HG02588 (cell line): ENCODE measurements around the gene LCE3E.
"Not testable (repeated sequence)": the region's sequence is repeated elsewhere in the genome, so short reads cannot be mapped to it uniquely, and the experiment has no call there.

Source experiments
- ATAC-seq: cut with Tn5 transposase; IDR thresholded peaks from one replicate; pipeline ENCODE4 v1.9.1; 2021; ENCODE audit warnings: mild to moderate bottlenecking, moderate library complexity; ENCODE audit not compliant: unreplicated experiment

Gene LCE3E

DNA sequence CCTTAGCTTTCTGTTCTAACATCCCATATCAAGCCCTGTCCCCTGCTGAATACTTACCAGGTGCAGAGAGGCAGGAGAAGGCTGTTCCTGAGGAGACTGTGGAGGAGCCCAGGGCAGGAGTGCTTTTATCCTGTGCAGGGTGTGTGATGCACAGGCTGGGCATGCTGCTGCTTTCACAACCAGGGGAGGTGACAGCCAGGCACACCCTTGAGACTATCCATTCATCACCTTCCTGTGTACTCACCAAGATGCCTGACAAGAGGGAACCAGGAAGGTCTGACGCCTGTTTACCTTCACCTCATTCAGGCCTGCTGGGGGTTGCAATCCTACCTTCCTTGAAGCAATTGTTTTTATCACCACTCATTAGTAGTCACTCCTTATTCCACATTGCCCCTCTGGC, at the start of gene LCE3E:
Gene LCE3E, minus strand, starts transcription at position 100 of the 400 bp plus-strand sequence. CDS start 572 bp downstream, outside the sequence.
- ATAC-seq: no peak

GRCh38 chr1:152613511-152613910, 46.9 kb upstream of the LCE3E start, which contains the start of gene LCE3B:
Gene LCE3B (plus strand): TSS chr1:152613811. CDS start chr1:152613811, 0 bp downstream.
- no peak for ATAC-seq

DNA sequence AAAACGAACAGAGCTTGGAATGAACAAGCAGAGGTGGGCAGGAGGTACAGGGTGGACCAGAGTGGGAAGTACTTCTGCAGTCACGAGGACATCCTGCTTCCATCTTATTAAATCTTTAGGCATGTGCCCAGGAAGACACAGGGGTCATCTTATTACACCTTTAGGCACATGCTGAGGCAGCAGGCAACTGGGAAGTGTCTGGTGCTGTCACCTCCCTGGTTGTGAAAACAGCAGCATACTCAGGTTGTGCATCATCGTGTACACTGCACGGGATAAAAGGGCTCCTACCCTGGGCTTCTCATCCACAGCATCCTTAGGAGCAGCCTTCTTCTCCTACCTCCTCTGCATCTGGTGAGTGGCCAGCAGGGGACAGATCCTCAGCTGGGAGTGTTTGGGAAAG, 33.4 kb upstream of the LCE3E start, which contains the start of gene LCE3C:
Gene LCE3C, plus strand, starts transcription at position 301 of the 400 bp plus-strand sequence. CDS start 498 bp downstream, outside the sequence.
- ATAC-seq: no peak

GRCh38 chr1:152596986-152597385, 30.4 kb upstream of the LCE3E start:
- no peak for ATAC-seq

- no peak for ATAC-seq
Measured at GRCh38 chr1:152585586-152585985, 19.0 kb upstream of the LCE3E start.

GRCh38 chr1:152582647-152583046, 16.1 kb upstream of the LCE3E start:
- no peak for ATAC-seq

DNA sequence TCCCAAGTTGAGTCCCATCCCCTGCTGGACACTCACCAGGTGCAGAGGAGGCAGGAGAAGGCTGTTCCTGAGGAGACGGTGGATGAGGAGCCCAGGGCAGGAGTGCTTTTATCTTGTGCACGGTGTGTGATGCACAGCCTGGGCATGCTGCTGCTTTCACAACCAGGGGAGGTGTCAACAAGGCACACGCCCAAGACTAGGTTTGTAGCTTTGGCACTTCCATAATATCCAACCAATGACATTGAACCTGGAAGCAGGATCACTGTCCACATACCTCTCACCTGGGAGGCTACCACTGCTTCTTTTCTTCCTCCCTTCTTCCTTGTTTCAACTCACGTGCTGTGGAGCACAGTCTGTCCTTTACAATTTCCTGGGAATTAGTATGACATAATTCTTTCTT, 13.9 kb upstream of the LCE3E start, which contains the start of gene LCE3D:
Gene LCE3D, minus strand, starts transcription at position 84 of the 400 bp plus-strand sequence. CDS start 580 bp downstream, outside the sequence.
- ATAC-seq: no peak

- ATAC-seq: not testable (repeated sequence)
Measured at GRCh38 chr1:152579526-152579925, 12.9 kb upstream of the LCE3E start.

- no peak for ATAC-seq
Measured at GRCh38 chr1:152577168-152577567, 10.6 kb upstream of the LCE3E start.

DNA sequence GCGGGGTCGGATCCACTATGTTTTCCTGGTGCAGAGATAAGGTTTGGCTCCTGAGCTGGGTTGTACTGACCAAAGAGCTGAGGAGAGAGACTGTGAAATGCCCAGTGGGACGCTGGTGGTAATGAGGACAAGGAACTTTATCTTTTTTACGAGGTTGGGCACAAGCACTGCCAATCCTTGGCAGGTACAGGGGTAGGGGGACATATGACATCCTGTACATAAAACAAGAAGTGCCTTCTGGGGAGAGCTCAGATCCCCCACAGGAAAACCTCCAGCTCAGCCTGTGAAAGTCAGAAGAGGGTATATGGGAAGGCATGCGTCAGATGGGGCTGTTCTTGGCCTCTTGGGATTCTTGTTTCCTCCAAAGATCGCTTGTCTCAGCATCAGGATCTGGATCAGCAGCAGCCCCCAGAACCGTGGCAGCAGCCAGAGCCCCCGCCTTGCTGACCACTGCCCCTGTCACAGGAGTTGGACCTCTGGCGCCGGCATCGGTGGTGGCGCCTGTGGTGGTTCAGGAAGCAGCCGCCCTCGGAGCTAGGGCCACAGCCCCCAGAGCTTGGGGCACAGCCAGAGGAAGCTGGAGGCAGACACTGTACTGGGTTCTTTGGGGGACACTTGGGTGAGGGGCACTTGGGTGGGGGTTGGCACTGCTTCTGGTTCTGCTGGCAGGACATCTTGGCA, 905 bp downstream of the LCE3E start:
- ATAC-seq: no peak

GRCh38 chr1:152565115-152565514, 1.5 kb downstream of the LCE3E start:
- no peak for ATAC-seq

DNA sequence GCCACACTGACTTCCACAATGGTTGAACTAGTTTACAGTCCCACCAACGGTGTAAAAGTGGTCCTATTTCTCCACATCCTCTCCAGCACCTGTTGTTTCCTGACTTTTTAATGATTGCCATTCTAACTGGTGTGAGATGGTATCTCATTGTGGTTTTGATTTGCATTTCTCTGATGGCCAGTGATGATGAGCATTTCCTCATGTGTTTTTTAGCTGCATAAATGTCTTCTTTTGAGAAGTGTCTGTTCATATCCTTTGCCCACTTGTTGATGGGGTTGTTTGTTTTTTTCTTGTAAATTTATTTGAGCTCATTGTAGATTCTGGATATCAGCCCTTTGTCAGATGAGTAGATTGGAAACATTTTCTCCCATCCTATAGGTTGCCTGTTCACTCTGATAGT, 18.2 kb downstream of the LCE3E start:
- ATAC-seq: not testable (repeated sequence)

- no peak for ATAC-seq
Measured at GRCh38 chr1:152546704-152547103, 19.9 kb downstream of the LCE3E start.

GRCh38 chr1:152543820-152544219, 22.8 kb downstream of the LCE3E start:
- ATAC-seq: no peak

DNA sequence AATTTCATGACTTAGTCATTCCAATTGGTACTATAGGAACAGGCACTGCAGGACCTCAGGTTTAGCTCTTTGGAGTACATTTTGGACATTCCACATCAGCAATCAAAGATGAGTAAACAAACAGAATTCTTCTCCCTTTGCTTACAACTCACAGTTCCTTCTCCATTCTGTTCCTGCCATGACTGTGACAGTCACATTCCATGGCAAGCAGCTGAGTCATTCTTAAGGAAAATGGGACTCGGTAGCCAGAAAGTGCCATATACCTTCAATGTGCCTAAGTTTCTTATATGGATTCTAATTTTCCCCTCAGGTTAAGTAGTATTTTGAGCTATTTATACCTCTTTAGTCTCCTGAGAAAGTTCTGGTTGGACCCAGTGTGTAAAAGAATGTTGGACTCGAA, 26.7 kb downstream of the LCE3E start:
- no peak for ATAC-seq

DNA sequence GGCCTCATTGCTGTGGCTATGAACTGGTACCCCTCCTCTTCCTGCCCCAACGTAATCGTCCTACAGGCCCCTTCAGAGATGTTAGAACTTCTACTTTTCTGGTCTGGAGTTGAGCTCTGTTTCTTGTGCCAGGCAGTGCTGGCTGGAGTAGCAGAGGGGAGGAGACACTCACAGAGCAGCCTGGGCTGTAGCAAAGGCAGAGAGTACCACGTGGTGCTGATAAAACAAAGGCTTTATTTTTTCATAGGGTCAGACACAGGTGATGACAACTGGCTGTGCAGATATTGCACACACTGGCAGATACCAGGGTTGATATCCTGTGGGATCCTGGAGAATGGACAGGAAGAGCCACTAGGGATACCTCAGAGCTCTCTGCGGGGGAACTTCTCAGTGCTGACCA, 29.1 kb downstream of the LCE3E start:
- no peak for ATAC-seq

GRCh38 chr1:152535774-152536173, 30.8 kb downstream of the LCE3E start:
- no peak for ATAC-seq

DNA sequence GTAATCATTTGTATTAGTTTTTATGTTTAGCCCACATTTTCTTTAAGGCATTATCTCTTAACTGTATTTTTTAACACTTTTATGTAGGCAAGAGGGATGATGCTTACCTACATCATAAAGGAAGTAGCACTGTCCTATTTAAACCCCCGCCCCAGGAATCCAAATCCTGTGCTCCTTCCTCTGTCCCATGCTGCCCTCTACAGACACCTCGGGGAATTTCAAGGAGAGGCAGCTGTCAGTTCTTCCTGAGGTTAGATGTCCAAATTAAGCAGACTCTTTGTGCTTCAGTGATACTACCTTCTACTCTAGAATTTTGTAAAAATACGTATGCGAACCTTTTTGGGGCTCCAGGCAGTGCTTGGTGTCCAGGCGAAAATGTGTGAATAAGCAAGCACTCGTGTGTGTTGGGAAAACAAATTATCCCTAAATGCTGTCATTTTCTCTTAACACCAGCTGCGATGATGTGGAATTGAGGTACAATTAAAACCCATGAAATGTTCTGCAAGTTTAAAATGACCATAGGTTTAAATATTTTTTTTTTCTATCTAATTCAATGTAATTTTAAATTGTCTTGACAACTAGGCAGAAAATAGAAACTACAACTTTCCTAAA, 33.1 kb downstream of the LCE3E start:
- ATAC-seq: no peak

GRCh38 chr1:152525080-152525641, 41.4 kb downstream of the LCE3E start:
- ATAC-seq: no peak

- ATAC-seq: no peak
Measured at GRCh38 chr1:152520561-152521090, 46.0 kb downstream of the LCE3E start.

DNA sequence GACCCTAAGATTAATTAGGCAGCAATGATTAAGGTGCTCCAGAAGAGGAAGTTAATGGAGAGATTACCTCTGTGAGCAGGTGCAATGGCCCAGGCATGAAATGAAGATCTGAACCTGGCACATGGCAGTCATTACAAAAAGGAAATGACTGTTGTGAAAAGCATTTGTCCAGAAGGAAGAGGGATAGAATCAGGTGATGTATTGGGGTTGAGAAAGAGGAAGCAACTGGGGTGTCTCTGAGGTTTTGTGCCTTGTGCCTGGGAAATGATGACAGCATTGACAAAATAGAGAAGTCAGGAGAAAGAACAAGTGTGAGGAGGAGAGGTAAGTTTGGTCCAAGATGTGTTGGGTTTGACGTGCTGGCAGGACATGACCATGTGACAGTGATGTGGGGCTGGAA, 46.7 kb downstream of the LCE3E start:
- no peak for ATAC-seq
